Panc1 (cell line): Measurements from ENCODE around the gene IGSF21. TPM values are rescaled to one million over a fixed set of nuclear protein-coding genes. Genes with fewer than 3 reads are reported as not detected.

Experiments used
- ATAC-seq: fragments of 200-7000 bp; cut with Tn5 transposase; 2 replicates; pipeline ENCODE4 v1.9.1; 2020; ENCODE audit warnings: mild to moderate bottlenecking, moderate library complexity
- BruUV-seq: library from RNA; stranded (reverse); fragments of 400-500 nt; replicated peaks from 2 replicates; lab custom pipeline; 2021; lab: Mats Ljungman, UMichigan
- CTCF ChIA-PET: fragments of 300-600 bp; sonication (Branson Sonifier 250); formaldehyde crosslinking; loops from one replicate; lab custom pipeline; 2022; ENCODE audit warnings: antibody characterized with exemption; lab: Charles Lee
- POLR2A ChIA-PET: fragments of 300-600 bp; sonication (Branson Sonifier 250); formaldehyde crosslinking; loops from one replicate; lab custom pipeline; 2022; ENCODE audit warnings: antibody characterized with exemption; lab: Charles Lee
- DNase-seq: peaks from one replicate; pipeline ENCODE4 v3.0.0-alpha.2; 2010; ENCODE audit warnings: low read depth, low spot score
- H3K27ac ChIP-seq: 2 replicates; pipeline ENCODE4 v1.5.1; 2011; ENCODE audit warnings: mild to moderate bottlenecking, low read length, inconsistent platforms
- H3K27me3 ChIP-seq: fragments of 200-500 bp; sonication (Bioruptor generic); 2 replicates; pipeline ENCODE4 v1.6.0; 2014; ENCODE audit warnings: low read length, inconsistent platforms; ENCODE audit not compliant: control insufficient read depth, insufficient read depth
- H3K36me3 ChIP-seq: fragments of 200-500 bp; sonication (Bioruptor generic); 2 replicates; pipeline ENCODE4 v1.5.1; 2014; ENCODE audit warnings: inconsistent platforms, mild to moderate bottlenecking, low read length, moderate library complexity; ENCODE audit not compliant: control insufficient read depth, insufficient read depth
- H3K4me1 ChIP-seq: 2 replicates; pipeline ENCODE4 v1.5.1; 2011; ENCODE audit warnings: inconsistent platforms, mild to moderate bottlenecking, low read length, moderate library complexity; ENCODE audit not compliant: control insufficient read depth, insufficient read depth
- H3K4me3 ChIP-seq, 2 experiments: 2 replicates each; pipeline ENCODE4 v1.5.1; 2011 to 2012; ENCODE audit warnings: low read depth in 2 of 2, low read length in 2 of 2, mild to moderate bottlenecking in 2 of 2, inconsistent platforms in 1 of 2, moderate library complexity in 1 of 2
- H3K9me3 ChIP-seq: fragments of 200-500 bp; sonication (Bioruptor generic); 2 replicates; pipeline ENCODE4 v1.5.1; 2014; ENCODE audit warnings: low read depth, mild to moderate bottlenecking, inconsistent platforms, low read length, moderate library complexity; ENCODE audit not compliant: control insufficient read depth, insufficient read depth
- CTCF ChIP-seq: fragments of 450-650 bp; IDR thresholded peaks from 2 replicates; pipeline ENCODE4 v1.5.1; 2017; ENCODE audit warnings: mild to moderate bottlenecking
- POLR2AphosphoS5 ChIP-seq: IDR thresholded peaks from 2 replicates; pipeline ENCODE4 v1.6.1; 2012; ENCODE audit warnings: mild to moderate bottlenecking, low read depth, low read length, moderate library complexity
- REST ChIP-seq, 2 experiments: IDR thresholded peaks; 2 replicates each; pipeline ENCODE4 v1.6.1; 2011 to 2012; ENCODE audit warnings: low read depth in 2 of 2, control low read depth in 1 of 2, low read length in 1 of 2, mild to moderate bottlenecking in 1 of 2, moderate library complexity in 1 of 2; ENCODE audit not compliant: insufficient read depth in 1 of 2
- SIN3A ChIP-seq: IDR thresholded peaks from 2 replicates; pipeline ENCODE4 v1.6.1; 2012; ENCODE audit warnings: low read depth, mild to moderate bottlenecking, low read length, moderate library complexity, borderline replicate concordance; ENCODE audit not compliant: insufficient read depth
- TCF7L2 ChIP-seq: IDR thresholded peaks from 2 replicates; pipeline ENCODE4 v1.6.1; 2011; ENCODE audit warnings: mild to moderate bottlenecking, low read depth, low read length, inconsistent platforms
- in situ Hi-C: cut with HindIII; loops from 2 replicates; pipeline ENCODE4 v1.10.0; 2016; ENCODE audit warnings: low sequenced_read_pairs, low pct_unique_long_range_greater_than_20kb
- intact Hi-C: fragments of 100-400 bp; cut with micrococcal nuclease; formaldehyde crosslinking; loops from one replicate; pipeline ENCODE4 v1.10.0; 2022; ENCODE audit not compliant: unreplicated experiment
- total RNA-seq: library from RNA; stranded (reverse); gene quantifications from one replicate; pipeline ENCODE4 v1.2.1, GENCODE V29; 2021; ENCODE audit not compliant: unreplicated experiment

Gene IGSF21
- total RNA-seq, 1 experiment from 2014 or later = not detected

DNA sequence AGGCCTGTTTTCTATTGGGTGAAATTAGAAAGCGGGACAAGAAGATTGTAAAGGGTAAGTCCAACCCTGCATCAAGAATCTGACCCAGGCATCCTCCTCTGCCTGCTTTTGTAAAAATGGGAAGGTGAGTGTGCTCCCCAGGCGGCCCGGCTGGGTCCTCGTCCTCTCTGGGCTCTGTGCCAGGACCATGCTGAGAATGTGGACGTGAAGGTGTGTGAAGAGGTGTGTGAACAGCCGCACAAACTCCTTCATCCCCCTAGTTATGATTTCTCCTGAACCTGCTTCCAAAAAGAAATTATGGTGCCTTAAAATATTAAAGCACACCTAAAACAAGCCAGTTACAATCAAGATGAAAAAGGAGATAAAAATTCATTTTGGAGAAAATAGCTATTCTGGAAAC, 185.7 kb downstream of the IGSF21 start:
- peaks cover 14% of the 10 kb centered on the region for H3K27me3 ChIP-seq
- ChIA-PET CTCF (no interaction called here), POLR2A (no interaction called here)
- intact Hi-C loops = no loop called here
- no peak overlapping the region for H3K27ac ChIP-seq
- no peak for DNase-seq
- BruUV-seq = no TSS peak
- in situ Hi-C loops = no loop called here
- ATAC-seq = no peak
- no peaks in the 10 kb centered on the region for H3K36me3 ChIP-seq
- no peak for TF ChIP-seq POLR2AphosphoS5
- no peak for TF ChIP-seq REST (IDR thresholded peaks at IDR 0.05; ENCODE audit: insufficient read depth in 1 of 2, low read depth in 2 of 2, low read length in 1 of 2)
- no peak for TF ChIP-seq TCF7L2
- TF ChIP-seq SIN3A = no peak
- H3K9me3 ChIP-seq = no peaks in the 10 kb centered on the region
- no peak overlapping the region for H3K4me3 ChIP-seq
- H3K4me1 ChIP-seq = no peaks in the 10 kb centered on the region

GRCh38 chr1:18294437-18295176, 187.0 kb downstream of the IGSF21 start:
- no peaks in the 10 kb centered on the region for H3K9me3 ChIP-seq
- no peaks in the 10 kb centered on the region for H3K4me1 ChIP-seq
- no peak overlapping the region for H3K4me3 ChIP-seq
- ChIA-PET CTCF (no interaction called here), POLR2A (no interaction called here)
- no peak overlapping the region for H3K27ac ChIP-seq
- TF ChIP-seq CTCF (no peak), SIN3A (no peak), TCF7L2 (no peak), REST (IDR thresholded peaks at IDR 0.05; ENCODE audit: insufficient read depth in 1 of 2, low read depth in 2 of 2, low read length in 1 of 2) (no peak), POLR2AphosphoS5 (no peak)
- intact Hi-C loops (no loop called here), in situ Hi-C loops (no loop called here)
- DNase-seq = no peak
- ATAC-seq = no peak
- peaks cover 23% of the 10 kb centered on the region for H3K27me3 ChIP-seq
- no TSS peak for BruUV-seq
- no peaks in the 10 kb centered on the region for H3K36me3 ChIP-seq
